Measurements from ENCODE around the gene LEPROT. TPM values are rescaled to one million over a fixed set of nuclear protein-coding genes. Genes with fewer than 3 reads are reported as not detected.
"Not testable (repeated sequence)": the region's sequence is repeated elsewhere in the genome, so short reads cannot be mapped to it uniquely, and the experiment has no call there.

Gene LEPROT, protein sequence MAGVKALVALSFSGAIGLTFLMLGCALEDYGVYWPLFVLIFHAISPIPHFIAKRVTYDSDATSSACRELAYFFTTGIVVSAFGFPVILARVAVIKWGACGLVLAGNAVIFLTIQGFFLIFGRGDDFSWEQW
- 78.5 TPM for polyA plus RNA-seq (2013, experiment 1 of 2; ENCODE audit: insufficient read length)
- 72.5 TPM for polyA plus RNA-seq (2013, experiment 2 of 2; ENCODE audit: insufficient read length)

DNA sequence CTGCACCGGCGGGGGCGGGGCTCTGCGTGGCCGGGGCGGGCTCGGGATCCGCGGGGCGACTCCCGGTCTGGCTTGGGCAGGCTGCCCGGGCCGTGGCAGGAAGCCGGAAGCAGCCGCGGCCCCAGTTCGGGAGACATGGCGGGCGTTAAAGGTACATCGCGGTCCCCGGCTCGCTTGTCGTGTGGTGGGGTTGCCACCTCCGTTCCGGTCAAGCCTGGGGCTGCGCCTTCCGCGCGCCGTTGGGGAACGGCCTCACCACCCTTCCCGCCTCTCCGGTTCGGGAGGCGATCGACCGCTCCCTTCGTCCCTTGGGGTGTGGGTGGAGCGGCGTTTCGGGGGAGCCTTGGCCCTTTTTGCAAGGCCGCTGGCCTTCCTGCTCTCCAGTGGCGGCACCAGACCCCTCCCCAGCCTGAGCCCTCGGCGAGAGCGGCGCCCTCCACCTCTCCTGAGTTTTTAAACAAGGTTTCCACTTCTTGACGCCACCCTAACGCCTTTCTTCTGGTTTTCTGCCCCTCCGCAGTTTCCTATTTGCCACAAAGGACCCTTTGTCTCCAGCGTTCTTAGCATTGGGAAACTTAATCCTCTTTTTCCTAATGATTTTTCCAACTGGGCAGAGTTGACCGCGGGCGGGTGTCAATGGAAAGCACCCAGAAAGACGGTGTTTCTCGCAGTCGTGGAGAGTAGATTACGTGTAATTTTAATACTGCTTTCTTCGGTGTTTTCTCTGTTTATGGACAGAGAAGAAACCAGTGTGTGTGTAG, at the start of gene LEPROT, which contains the start of gene LEPR:
LEPROT (plus strand) TSS at position 79 of the 761 bp plus-strand sequence; CDS start at position 136, 57 bp downstream.
LEPR (plus strand) TSS at position 79 of the 761 bp plus-strand sequence. CDS start 144,898 bp downstream, outside the sequence.
- DNase-seq = no peak

DNA sequence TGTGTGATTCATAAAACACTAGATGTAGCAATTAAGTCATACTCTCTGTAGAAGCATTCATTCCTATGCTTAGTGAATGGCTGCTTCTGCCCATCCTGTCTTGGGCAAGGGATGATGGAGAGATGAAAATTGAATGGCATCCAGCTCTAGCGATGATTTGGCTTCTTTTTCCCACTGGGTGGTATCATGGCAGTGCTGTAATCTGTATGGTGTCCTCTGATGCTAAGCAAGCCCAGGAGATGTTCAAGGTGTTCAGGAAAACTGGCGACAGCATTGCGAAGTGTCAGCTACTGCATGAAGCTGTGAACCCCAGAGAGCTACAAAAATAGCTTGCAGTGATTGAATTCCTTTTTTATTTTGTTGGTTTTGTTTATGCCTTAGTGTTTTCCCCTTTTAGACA, 48.9 kb upstream of the LEPROT start:
- no peak for DNase-seq

DNA sequence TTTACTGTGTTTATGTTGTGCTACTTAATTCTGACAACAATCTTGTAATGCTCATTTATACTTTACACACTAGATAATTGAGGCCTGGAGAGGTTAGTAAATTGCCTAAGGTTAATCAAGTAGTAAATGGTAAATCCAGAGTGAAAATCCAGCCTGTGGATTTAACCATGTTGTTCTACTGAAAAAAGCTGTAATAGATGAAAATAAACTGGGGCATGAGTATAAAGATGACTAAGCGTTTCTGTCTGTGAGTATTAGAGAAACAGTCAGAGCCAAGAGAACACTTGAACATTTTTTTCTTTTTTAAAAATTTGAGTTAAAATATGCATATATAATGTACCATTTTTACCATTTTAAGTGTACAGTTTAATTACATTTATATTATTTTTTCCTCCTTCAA, 47.9 kb upstream of the LEPROT start:
- DNase-seq = no peak

DNA sequence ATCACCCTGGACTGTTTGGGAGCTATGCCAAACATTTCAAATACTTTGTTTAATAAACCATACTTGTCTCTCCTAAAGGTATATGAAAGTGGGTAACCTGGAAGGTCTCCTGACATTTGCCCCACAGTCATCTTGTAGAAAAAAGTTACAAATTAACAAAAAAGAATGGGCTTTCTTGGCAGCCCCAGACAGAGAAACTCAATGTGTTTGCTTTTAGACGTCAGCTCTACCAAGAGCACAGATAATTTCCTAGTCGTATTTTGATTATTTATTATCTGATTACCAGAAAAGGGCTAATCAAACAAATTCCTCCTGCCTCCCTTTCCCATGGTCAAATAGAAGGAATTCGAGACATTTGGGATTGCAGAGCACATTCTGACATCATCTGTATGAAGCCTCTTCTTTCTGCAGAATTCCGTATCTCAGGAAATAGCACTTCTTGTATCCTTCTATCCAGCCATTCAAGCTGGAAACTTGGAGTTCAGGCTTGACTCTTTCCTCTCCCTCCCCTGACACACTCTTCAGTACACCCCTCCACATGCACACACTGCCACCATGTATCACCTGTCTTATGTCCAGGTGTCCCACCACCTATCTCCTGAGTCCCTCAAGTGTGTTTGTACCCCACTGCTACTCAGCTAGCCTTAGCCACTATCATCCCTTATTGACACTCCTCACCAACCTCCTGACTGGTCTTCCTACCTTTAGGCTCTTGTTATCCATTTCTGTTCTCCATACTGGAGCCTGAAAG, 42.8 kb upstream of the LEPROT start:
- DNase-seq = no peak

DNA sequence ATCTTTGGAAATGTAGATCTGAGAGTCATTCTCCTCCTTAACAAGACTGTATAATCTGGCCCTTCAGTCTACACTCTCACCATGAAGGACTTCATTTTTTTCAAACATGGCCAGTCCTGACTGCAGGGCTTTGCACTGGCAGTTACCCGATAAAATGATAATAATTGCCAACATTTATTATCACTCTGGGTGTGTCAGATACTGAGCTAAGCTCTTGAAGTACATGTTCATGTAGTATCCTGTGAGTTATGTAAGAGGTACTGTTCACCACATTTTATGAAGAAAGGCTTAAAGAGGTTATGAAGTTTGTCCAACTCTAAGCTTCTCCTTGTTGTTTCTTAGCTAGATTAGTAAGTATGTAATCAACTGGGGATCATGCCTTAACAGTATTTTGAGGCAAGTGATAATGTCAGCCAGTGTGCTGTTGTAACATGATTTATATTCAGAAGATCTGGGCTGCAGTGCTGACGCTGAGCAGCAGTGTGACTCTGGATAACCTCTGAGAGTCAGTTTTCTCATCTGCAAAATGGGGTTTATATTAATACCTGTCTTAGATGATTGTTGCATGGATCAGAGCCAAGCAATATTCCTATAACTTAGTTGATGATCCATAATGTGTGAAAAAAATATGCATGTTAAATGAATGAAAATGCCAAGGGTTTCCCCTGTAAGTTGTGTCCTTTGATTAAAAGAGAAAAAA, 42.1 kb upstream of the LEPROT start:
- DNase-seq = no peak

DNA sequence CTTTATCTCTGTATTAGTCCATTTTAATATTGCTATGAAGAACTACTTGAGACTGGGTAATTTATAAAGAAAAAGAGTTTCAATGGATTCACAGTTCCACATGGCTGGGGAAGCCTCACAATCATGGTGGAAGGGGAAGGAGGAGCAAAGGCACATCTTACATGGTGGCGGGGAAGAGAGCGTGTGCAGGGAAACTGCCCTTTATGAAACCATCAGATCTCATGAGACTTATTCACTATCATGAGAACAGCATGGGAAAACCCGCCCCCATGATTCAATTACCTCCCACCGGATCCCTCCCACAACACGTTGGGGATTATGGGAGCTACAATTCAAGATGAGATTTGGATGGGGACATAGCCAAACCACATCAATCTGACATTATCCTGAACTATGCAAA, 36.0 kb upstream of the LEPROT start:
- DNase-seq = not testable (repeated sequence)

DNA sequence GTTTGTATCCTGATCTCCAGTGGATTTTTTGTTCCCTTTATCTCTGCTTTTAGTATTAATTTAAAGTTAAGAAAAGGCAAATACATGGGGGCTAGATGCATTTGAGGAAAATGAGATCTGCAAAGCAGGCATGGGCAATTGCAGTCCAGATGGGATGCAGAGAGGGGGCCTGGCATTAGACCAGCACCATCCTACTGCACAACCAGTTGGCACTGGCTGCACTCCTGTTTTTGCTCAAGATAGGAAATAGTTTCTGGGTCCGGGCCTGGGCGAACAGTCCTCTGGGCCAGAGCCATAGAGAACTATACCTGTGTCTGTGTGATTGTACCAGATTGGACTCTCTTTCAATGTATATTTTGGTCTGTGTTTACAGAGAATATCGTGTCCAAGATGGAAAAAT, 34.0 kb upstream of the LEPROT start:
- no peak for DNase-seq

DNA sequence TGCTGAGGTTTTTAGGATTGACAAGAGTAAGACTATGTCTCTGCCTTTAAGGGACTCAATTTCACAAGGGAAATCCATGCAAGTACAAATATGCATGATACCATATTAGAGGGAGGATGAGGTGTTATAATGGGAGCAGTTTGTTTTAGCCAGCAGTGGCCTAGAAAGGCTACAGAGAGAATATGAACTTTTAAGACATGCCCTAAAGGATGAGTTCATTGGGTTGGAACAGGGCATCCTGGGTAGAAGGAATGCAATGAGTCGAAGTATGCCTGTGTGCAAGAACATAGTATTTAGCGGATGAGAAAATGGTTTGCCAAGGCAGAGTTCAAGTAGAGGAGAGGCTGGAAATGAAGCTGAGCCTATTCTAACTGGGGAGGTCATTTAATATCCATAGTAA, 32.6 kb upstream of the LEPROT start:
- no peak for DNase-seq

DNA sequence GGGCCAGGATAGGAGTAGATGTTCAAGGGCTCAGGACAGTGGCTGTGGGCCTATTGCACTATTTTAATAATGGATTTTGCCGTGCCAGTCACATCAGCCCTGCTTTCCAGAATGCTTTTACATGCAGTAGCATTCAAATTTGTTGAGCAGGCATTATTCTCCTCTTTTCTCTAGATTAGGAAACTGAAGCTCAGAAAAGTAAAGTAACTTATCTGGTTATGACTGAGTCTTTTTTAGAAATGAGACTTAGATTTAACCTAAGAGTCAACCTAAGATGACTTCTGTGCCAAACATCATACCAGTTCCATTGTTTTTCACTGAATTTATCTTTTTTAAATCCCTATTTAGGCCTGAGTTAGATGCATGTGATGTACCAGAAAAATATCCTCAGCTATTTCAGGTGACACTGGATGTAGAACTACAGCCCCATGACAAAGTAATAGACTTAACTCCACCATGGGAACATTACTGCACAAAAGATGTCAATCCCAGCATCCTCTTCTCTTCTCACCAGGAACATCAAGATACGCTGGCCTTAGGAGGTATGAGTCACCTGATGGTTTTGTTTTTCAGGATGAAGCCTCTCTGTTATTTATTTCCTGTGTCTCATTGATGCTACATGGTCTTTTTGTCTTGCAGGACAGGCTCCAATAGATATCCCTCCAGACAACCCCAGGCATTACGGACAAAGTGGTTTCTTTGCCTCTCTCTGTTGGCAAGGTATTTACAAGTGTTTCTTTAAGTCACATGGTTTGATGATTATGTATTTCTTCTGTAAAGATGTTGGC, 31.4 kb upstream of the LEPROT start:
- no peak for DNase-seq

DNA sequence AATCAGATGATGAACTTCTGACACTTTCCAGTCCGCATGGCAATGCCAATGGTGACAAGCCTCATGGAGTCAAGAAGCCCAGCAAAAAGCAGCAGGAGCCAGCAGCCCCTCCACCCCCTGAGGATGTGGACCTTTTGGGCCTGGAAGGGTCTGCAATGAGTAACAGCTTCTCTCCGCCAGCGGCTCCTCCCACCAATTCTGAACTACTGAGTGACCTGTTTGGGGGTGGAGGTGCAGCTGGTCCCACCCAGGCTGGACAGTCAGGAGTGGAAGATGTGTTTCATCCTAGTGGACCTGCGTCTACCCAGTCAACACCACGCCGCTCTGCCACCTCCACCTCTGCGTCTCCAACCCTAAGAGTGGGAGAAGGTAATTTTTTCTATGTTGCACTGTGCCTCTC, 28.0 kb upstream of the LEPROT start:
- DNase-seq = no peak

DNA sequence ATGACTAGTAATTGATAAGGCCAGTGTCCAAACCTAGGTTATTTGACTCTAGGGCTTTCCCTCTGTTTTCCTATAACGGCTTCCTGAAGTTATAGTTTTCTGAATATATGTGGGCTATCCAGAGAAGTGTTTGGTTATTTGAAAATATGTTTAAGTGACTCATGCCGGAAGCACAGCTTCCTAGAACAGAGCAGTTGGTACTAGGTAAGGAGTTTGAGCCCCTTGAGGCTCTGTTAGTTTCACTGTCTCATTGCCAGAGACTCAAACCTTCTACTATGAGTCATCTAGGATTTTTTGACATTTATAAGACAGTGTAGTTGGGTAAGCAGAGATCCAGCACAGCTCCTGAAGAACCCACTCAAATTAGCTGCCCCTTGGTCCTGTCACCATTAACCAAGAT, 27.1 kb upstream of the LEPROT start:
- peak; percentile 31 for DNase-seq

DNA sequence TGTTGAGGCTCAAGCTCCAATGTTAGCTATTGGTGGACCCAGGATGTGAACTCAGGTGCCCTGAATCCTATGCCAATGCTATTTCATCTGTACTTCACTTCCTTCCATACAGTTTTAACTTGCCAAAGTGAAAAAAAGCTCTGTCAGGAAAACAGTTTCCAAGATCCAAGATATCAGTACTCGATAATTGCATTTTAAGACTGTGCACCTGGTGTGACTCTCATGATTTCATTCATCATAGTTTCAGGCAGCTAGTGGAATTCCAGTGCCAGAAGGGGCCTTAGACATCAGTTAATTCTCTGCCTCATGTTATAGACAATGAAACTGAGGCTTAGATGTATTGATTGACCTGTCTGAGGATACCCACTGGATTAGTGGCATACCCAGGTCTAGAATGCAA, 26.5 kb upstream of the LEPROT start:
- no peak for DNase-seq

DNA sequence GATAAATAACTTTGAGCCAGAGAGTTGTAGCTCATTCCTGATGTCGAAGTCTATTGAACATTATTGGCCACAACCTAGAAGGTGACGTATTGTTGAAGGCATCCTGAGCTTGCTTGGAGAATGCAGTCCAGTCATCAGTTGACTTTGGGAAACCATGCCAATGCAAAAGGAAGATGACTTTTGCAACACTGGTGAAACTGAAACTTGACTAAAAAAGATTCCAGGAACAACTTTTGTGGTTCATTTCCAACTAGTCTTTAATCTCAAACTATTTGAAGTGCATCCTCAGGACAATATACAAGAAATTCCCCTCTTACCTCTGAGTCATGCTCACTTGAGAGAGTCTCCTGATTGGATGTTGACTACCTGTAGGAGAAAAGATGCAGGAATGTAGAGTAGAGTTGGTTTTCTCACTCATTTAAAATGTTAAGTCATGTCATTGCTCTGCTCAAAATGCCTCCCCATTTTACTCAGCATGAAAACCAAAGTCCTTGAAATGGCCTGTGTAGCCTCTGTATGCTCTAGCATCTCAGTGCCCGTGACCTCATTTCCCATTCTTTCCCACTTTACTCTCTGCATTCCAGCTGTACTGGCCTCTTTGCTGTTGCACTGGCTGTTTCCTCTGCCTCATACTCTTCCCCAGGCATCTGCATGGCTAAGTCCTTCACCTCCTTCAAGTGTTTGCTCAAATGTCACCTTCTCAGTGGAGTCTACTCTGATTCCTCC, 24.4 kb upstream of the LEPROT start:
- peak; percentile 49 for DNase-seq

DNA sequence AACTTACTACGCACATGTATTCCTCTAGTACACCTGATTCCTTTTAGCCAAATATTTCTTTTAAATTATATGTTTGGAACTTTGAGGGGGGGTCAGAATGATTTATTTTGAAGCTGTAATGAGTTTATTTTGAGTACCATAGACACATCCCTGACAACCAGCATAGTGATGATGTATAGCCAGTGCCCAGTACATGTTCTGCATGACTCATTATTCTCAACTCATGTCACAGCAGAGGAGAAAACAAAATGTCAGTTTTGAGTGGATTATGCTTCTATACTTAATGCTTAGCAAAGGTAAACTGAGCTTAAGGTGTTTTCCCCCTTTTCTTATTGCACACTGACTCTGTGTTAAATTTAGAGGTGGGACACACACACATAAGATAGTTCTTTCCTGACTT, 22.4 kb upstream of the LEPROT start:
- DNase-seq = no peak

DNA sequence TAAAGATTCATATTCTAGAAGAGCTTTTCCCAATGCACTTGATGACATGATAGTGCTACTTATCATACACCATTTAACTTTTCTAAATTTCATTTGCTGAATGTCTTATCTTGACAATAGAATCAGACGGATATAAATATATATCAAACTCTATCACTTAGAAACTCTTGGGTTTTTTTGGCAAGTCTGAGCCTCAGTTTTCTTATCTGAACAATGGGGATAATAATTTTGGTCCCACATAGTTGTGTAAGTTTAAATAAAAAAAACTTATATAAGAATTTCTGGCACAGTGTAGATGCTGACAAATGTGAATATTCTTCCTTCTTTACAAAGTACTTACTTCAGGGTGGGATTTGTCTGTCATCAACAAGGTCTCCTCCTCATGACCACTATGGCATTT, 21.5 kb upstream of the LEPROT start:
- no peak for DNase-seq

DNA sequence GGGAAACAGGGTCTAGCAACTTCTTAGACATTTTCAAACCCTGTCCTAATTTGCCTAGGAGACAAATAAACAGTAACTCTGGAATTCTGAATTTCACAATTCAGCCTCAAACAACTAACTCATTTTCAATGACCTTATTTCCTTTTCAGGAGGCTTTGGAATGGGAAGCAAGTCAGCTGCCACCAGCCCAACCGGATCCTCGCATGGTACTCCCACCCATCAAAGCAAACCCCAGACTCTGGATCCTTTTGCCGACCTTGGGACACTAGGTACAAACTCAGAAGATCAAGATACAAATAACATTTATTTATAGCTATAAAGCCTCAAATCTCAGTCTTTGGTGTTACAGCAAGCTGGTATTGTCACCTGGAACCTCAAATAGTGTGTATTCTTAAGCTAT, 18.9 kb upstream of the LEPROT start:
- no peak for DNase-seq

DNA sequence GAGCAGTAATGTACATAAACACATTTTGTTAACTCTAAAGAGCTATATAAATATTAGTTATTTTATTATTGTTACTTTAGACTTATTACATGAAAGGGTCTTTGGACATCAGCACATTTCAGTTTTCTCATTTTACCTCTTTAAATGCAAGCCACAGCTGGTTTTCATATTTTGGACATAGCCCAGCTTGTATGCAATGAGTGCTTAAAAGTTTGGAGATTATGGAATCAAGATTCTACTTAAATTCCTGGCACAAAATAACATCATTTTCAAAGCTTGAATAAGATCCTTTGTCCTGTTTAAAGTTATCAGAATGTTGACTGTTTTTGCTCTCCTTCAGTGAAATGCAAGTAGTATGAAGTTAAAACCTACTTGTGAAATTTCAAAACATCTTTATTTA, 15.5 kb upstream of the LEPROT start:
- no peak for DNase-seq

DNA sequence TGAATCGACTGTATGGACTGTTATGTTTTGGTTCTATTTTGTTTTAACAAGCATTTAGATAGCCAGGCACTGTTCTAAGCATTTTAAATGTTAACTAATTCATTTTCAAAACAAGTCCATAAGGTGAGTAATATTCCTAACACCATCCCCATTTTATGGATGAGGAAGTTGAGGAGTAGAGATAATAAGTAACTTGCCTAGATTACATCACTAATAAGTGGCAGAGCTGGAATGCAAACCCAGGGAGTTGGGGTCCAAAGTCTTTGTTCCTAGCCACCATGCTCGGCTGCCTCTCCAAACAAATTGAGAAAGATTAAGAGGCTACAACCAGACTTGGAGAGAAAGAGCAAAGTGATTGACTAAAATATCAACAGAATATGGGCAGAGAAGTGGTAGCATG, 12.6 kb upstream of the LEPROT start:
- DNase-seq = no peak

DNA sequence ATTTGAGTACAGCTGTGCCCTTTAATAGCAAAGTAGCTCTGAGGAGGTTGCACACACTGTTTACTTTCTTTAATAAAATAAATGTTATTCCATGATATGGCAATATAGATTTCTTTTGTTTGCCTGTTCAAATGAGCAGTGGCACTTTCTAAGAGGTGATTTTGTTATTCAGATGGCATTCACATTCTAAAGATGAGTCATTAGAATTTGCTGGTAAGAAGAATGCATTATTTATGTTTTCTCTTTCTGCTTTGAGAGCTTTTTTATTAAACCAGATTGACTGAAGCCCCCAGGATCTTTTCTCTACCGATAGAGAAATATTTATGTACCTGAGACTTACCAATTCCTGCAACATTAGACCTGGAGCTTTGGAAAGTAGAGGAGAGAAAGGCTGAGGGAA, 11.2 kb upstream of the LEPROT start:
- no peak for DNase-seq

DNA sequence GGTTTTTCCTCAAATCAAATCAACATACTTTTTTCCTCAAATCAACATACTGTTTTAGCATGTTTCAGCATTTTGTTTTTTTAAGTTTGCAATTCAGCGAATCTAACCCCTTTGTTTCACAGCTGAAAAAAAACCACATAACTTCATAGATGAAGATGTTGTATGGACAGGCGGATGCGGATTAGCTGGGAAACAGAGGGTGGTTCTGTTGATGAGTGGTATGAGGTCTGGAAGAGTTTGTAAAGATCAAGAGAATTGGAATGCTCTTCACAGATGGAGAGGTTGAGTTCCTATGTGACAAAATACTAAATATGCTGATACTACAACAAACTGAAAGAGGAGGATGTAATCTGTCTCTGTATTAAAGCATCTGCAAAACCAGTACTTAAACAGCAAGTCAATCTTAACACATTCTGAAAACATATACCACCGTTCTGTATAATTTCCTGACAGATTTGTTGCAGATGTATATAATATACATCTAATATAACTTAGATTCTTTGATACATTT, 10.6 kb upstream of the LEPROT start:
- peak; percentile 21 for DNase-seq
